GM18867 (cell line): Measurements from ENCODE around the gene FAR2.
A peak's percentile ranks its signal among the peaks of the same experiment; 100 is the strongest.
"Not testable (repeated sequence)": the region's sequence is repeated elsewhere in the genome, so short reads cannot be mapped to it uniquely, and the experiment has no call there.

ENCODE experiments used
- ATAC-seq: cut with Tn5 transposase; IDR thresholded peaks from one replicate; pipeline ENCODE4 v1.9.1; 2021; ENCODE audit warnings: mild to moderate bottlenecking, moderate library complexity; ENCODE audit not compliant: unreplicated experiment

The FAR2 gene

DNA sequence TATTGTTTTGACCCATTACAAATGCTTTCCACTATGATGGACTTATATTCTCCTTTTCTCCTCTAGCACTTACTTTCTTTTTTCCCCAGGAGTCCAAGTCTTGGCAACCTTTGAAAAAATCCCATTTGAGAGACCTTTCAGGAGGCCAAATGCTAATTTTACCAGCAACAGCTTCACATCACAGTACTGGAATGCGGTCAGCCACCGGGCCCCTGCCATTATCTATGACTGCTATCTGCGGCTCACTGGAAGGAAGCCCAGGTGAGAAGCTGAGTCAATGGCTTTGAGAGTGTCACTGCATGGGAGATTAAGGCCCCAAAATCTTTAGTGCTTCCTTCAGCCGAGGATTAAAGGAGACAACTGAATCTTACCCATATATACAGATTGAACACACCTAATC, 167.7 kb downstream of the FAR2 start:
- ATAC-seq = no peak

- peak; percentile 100 for ATAC-seq
These were observed 168.7 kb downstream of the FAR2 start for GRCh38 chr12:29317556-29318363.

- ATAC-seq = no peak
These were observed 171.4 kb downstream of the FAR2 start for GRCh38 chr12:29320295-29321085.

DNA sequence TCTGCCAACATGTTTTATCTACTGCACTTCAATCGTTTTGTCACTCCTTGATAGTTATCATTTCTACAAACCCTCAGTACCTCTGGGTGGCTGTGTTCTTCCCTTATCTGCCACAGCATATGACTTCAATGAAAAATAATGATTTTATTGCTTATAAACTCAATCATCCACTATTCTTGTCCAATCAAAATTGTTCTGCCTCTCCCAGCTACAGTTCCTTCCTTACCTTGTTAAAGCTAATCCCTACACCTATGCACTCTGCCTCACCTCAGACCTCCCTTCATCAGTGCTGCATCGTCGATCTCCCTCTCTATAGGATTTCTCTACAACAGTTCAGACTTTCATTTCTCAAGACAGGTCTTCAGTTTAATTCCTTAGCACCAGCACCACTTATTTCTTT, 173.1 kb downstream of the FAR2 start:
- ATAC-seq = no peak

DNA sequence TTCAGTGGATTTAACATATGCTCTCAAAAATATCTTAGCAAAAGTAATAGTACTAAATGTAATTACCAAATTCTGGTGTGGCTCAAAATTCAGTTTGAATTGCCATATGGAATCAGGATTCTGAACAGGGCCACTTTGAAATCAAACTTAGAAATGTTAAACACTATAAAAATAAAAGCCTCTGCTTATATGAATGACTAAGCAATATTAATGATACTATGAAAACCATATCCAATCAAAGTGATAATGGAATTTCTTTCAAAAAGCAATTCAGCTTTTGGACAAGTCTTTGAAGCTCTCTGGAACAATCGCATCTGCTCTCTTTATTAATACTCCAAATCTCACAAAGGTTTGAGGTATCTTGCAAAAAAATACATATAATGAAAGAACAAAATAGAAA, 180.3 kb downstream of the FAR2 start:
- ATAC-seq = no peak

DNA sequence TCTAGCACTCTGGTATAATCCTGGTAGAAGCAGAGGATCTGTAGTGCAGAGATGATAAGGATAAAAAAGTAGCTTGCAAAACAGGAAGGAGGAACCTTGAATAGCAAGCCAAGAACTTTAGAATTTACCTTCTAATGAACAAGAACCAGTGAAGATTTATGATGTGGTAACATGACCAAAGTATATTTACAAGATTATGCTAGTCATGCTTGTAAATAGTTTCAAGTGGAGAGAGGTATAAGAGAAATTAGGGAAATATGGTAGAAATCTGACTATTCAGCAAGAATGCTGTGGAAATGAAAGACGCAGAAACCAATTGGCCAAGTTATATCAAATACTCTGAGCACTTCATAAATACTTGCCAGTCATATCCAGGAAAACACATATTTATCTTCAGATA, 184.1 kb downstream of the FAR2 start:
- ATAC-seq = no peak

GRCh38 chr12:29334937-29335336, 185.9 kb downstream of the FAR2 start:
- ATAC-seq = no peak

DNA sequence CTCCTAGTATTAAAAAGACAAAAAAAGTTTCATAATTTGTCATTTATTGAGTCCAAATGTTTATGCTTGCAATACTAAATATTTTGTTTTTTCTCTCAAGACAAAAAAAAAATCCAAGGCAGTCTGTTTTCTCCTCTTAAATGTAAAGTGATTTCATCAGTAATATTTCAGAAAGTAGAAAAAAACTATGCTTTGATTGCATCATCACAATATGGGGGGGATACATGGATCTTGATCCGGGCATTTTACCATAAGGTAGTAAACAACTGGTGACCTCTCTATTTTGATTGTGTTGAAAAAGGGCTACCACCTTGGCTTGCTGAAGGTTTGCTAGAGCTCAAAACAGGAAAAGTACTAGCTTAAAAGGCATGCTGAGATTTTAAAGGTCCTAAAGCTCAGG, 188.2 kb downstream of the FAR2 start:
- no peak for ATAC-seq

DNA sequence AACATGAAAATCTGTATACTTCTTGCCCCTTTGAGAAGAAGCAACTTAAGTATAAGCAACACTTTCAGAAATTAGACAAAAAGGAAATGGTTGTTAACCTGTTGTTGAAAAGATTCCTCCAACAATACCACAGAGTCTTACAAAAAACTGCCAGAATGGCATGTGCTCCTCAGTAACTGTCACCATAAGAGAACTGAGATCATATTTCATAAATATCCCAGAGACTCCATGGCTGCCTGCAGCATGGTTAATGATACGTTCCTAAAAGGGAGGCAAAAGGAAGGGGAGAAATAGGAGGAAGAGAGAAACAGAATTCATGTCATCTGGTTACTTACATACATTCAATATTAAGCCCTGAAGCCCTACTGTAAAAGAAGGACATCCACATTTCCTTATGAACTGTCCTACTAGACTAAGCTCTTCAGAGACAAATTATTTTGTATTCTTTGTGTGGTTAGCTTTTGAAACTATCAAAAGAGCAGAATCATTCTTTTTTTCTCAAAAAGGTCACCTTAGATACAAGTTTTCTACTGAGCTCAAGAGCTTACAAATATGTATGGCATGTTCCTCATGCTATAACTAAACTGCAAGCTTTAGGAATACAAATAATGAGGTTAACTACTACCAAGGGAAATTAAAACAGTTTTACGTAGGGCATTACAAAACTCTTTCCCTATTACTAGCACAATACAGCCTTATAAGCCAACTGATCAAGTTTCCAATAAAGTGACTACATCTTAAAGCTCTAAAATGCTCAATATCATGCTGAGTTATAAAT, 194.1 kb downstream of the FAR2 start:
- ATAC-seq = no peak

- no peak for ATAC-seq
These were observed 197.8 kb downstream of the FAR2 start for GRCh38 chr12:29346769-29347421.

GRCh38 chr12:29350080-29350479, 201.0 kb downstream of the FAR2 start:
- ATAC-seq = no peak

DNA sequence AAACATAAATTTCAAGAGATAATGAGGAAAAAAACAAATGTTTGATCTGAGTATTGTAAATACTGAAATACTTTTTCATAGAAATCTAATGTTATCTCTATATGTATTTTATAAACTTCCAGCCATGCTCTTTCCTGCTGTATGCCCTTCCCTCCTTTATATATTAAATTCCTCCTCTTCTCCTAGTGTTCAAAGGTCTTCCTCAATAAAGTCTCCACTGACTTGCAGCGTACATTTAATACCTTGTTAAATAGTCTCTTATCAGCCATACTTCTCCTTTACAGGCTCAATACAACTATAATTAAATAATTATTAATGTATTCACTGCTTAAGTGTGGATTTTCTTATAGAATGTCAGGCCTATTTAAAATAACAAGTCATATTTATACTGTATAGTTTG, 205.9 kb downstream of the FAR2 start:
- ATAC-seq = no peak

DNA sequence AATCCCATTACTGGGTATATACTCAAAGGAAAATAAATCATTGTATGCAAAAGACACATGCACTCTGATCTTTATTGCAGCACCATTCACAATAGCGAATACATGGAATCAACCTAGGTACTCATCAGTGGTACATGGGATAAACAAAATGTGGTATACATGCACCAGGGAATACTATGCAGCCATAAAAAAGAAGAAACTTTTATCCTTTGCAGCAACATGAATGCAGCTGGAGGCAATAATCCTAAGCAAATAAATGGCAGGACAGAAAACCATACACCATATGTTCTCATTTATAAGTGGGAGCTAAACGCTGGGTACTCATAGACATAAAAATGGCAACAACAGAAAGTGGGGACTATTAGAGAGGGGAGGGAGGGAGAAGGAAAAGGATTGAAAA, 216.0 kb downstream of the FAR2 start:
- ATAC-seq = no peak

DNA sequence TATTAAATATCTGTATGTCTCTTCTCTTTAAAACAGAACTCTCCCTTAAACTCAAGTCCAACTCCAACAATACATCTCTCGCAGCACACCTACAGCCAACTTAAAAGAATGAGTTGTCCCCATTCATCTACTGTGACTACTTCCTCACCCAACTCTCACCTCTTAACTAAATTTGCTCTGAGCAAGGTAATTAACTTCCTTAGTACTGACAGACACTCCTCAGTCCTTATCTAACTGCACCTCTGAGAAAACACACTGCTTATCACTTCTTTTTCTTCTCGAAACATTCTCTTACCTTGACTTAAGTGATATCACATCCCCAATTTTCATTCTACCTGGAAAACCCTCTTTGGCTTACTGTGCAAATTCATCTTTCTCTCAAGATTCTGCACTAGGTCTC, 224.9 kb downstream of the FAR2 start:
- no peak for ATAC-seq

- ATAC-seq = no peak
These were observed 225.8 kb downstream of the FAR2 start for GRCh38 chr12:29374913-29375312.

DNA sequence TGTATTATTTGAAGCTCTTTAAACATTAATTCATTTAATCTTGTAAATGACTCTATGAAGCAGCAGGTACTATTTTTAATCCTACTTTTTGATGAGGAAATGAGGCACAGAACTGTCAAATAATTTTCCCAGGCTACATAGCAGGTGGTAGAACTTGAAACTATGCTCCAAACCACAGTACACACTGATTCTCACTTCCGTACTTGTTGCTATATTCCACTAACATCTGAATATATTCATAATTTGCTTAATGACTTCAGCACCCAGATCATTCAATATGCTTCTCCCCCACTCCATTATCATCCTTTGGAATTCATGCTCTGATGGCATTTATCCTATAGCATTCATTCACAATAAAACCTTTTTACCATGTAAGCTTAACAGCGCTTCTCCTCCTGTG, 227.0 kb downstream of the FAR2 start:
- no peak for ATAC-seq

DNA sequence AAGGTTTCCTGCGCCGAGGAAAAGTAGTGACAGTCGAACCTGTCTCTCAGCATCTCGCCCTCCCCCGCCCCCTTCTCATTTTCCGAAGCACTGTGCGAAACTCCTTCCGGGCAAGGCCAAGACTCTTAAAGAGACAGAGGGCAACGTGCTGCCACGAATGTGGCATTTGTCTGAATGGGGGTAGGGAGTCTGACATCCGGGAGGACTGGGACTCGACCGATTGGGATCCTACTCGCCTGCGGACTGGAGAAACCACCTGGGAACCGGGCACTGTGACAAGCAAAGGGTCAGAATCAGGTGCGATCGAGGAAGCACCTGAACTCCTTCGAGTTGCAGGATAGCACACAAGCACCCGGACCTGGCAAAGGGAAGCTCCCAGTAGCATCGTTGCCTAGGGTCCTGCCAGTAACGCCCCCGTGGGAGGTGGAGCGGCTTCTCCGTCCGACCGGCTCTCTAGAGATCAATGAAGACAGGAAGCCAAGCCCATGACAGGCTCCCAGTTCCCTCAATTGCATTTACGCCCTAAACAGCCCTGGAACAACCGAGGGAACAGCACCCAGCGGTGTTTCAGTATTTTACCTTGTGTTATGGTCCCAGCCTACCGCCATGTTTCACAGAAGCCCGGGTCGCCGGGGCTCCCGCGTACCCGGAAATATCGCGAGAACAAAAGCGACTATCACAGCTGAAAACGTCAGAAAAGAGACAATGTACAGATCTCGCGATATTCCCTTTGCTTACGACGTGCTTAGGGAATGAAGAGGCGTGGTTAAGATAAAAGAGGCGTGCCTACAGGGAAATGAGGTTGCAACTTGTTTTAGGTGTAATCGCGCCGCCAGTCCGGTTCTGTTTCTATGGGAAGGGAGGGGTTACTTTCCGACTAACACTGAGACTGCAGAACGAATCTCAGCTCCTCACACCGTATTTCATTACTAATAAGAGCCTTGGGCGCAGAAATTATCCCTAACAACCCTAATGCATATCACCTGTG, 231.8 kb downstream of the FAR2 start, which contains the start of gene ERGIC2:
Gene ERGIC2, minus strand, starts transcription at position 637 of the 988 bp plus-strand sequence. CDS start 9,539 bp downstream, outside the sequence.
- ATAC-seq = peak; percentile 96

- ATAC-seq = no peak
These were observed 233.2 kb downstream of the FAR2 start for GRCh38 chr12:29382251-29382650.

DNA sequence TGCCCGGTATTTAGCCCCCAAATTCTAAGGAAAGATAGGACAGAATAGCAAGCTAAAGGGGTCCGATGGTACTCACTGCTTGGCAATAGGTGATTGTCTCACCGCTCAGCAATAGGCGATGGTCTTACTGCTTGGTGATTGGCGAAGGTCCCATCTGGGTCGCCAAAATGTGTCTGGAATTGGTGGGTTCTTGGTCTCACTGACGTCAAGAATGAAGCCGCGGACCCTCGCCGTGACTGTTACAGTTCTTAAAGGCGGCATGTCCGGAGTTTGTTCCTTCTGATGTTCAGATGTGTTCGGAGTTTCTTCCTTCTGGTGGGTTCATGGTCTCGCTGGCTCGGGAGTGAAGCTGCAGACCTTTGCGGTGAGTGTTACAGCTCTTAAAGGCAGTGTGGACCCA, 236.1 kb downstream of the FAR2 start:
- ATAC-seq = not testable (repeated sequence)
